GM12872 (cell line): ENCODE results near the gene PCGF3.

Experiments used
- TF ChIP-seq, protein P1 (sequence below): IDR thresholded peaks from 3 replicates; pipeline ENCODE4 v1.5.1; 2011; ENCODE audit warnings: low read depth, mild to moderate bottlenecking, low read length, moderate library complexity; ENCODE audit not compliant: insufficient read depth

PCGF3 gene

DNA sequence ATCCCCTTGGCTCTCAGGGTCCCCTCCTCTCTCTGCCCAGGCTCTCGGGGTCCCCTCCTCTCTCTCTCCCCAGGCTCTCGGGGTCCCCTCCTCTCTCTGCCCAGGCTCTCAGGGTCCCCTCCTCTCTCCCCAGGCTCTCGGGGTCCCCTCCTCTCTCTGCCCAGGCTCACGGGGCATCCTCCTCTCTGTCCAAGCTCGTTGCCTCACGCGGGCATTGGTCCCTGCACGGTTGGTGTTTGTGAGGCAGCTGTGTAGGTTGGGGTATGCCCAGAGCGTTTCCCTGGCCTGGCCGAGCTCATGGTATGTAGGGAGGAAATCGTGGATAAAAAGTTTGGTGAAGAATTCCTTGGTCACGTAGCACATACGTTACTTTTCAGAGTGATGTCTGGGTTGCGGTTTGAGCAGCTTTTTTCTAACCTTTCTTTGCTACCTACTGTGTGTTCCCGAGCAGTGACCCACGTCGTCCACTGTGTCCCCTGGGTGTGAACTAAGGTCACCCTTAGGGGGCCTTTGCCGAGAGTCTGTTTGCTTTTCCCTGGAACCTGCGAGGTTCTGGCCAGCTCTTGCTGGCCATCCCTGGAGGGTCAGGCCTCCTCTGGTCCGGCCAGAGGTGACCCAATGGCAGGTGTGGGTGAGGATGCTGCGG, 36.6 kb downstream of the PCGF3 start:
- TF ChIP-seq, protein P1, sequence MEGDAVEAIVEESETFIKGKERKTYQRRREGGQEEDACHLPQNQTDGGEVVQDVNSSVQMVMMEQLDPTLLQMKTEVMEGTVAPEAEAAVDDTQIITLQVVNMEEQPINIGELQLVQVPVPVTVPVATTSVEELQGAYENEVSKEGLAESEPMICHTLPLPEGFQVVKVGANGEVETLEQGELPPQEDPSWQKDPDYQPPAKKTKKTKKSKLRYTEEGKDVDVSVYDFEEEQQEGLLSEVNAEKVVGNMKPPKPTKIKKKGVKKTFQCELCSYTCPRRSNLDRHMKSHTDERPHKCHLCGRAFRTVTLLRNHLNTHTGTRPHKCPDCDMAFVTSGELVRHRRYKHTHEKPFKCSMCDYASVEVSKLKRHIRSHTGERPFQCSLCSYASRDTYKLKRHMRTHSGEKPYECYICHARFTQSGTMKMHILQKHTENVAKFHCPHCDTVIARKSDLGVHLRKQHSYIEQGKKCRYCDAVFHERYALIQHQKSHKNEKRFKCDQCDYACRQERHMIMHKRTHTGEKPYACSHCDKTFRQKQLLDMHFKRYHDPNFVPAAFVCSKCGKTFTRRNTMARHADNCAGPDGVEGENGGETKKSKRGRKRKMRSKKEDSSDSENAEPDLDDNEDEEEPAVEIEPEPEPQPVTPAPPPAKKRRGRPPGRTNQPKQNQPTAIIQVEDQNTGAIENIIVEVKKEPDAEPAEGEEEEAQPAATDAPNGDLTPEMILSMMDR = no peak

DNA sequence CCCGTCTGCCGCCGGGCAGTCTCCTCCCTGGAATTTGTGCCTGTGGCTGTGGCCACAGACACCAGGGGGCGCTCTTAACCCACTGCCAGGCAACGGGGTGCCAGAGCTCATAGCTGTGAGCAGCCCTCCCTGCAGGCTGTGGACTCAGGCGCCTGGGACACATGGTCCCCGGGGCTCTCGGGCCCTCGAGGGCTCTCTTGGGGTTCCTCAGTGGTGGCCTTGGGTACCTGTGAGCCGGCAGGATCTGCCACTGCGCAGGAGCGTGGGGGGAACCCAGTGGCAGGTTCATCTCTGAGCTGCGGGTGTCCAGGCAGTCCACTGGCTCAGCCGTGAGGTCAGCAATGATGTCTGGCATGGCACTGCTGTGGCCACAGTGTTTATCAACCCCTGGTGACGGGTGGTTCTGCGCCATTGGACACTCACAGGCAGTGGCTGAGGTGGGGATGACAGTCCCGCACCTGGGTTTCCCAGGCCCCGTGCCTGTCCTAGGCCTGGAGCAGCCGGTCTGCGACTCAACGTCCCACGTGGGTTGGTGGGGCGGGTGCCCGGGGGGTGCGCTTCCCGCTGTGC, 37.2 kb downstream of the PCGF3 start:
- TF ChIP-seq, protein P1 = peak; percentile 93

DNA sequence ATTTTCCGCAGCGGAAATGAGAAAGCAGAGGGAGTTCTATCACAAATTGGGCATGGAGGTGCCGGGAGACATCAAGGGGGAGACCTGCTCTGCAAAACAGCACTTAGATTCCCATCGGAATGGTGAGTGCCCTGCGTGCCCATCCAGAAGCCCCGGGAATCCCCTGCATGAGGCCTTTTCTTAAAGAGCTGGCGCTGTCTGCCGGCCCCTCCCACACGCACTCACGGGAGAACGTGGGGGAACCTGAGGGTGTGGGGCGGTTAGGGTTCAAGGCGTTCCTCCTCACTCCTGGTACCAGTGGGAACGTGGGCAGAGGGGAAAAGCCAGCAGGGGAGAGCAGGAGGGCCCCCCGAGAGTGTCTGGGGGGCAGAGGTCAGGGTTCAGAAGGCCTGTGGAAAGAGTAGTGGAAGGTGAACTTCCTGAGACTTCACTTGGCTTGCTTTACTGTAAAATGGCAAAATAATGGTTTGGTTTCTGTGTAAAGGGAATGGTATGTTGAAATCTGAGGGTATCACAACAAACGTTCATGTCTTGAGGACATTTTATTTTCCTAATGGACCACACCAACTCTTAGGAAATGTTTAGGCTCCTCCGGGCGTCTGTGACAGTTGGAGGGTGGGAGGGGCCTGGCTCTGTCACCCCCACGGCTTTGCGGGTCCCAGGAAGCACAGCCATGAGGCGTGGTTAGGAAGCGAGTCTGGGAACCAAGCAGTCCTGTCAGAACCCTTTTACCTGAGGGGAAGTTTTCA, 38.0 kb downstream of the PCGF3 start:
- TF ChIP-seq, protein P1 = no peak

DNA sequence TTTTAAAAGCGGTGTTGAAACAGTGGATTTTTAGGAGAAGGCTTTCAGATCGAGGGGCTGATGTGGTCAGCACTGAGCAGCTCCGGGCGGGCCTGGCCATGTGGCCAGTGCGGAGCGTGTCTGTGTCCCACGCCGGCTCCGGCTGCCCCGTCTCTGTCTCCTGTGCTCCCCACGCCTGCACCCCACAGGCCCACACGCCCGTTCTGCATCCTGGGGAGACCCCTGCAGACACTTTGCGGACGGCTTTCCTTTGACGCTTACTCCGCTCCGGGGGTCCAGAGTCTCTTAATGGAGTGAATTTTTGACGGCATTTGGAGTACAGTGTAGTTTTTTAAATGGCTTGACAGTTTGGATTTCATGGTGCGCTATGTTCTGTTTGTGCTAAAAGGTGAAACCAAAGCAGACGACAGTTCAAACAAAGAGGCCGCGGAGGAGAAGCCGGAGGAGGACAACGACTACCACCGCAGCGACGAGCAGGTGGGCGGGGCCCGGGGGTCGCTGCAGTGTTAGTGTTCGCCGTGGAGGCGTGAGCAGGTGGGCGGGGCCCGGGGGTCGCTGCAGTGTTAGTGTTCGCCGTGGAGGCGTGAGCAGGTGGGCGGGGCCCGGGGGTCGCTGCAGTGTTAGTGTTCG, 38.7 kb downstream of the PCGF3 start:
- TF ChIP-seq, protein P1 = no peak

DNA sequence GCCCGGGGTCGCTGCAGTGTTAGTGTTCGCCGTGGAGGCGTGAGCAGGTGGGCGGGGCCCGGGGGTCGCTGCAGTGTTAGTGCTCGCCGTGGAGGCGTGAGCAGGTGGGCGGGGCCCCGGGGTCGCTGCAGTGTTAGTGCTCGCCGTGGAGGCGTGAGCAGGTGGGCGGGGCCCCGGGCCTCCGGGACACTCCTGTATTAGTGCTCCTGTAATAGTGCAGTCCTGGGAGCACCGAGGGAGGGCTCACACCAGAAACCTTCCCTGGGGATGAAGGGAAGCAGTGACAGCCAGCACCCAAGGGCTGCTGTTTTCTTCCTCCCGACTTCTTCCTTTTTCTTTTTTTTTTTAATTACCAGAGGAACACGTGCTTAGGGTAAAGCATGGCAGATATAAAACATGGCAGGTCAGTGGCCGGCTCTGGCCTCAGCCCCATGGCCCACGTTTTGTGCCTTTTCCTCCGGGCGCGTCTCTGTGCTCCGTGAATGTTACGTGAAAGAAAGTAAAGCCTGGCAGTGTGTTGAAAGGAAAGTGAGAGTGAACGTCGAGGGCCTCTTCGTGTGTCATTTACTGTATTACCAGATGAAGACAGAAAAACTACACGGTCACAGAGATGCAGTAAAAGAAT, 42.0 kb downstream of the PCGF3 start:
- TF ChIP-seq, protein P1 = no peak

DNA sequence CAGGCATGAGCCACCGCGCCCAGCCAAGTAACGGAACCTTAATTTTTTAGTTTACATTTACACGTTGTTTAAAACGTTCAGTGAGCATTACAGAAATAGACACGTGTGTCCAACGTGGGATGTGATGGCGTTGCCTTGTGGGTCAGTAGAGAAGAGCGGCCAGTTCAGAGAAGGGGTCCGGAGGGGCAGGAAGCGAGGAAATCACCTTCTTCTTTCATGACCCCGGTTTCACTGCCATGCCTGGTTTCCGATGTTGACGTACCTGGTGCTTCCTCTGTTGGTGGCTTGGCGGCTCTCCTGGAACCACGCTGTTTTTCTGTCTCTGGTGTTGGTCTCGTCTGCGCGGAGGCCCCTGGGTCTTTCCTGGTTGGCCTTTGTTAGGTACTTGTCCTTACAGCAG, 42.8 kb downstream of the PCGF3 start:
- TF ChIP-seq, protein P1 = no peak
